Body of pancreas (tissue), 4 donors: ENCODE results near the gene GFRA4.

ENCODE experiments used
- POLR2A ChIP-seq, 3 donors: fragments of 450-650 bp; IDR thresholded peaks; one replicate each; pipeline ENCODE4 v1.6.1; 2016; ENCODE audit warnings: antibody characterized with exemption in 3 of 3, mild to moderate bottlenecking in 2 of 3
- TF ChIP-seq, protein P1 (sequence below), 7 experiments: fragments of 450-650 bp in 4 of 7; fragments of 200-600 bp in 3 of 7; sonication (generic) in 3 of 7; IDR thresholded peaks; one replicate each; pipeline ENCODE4 v1.5.1; 2016 to 2019; ENCODE audit warnings: antibody characterized with exemption in 7 of 7

DNA sequence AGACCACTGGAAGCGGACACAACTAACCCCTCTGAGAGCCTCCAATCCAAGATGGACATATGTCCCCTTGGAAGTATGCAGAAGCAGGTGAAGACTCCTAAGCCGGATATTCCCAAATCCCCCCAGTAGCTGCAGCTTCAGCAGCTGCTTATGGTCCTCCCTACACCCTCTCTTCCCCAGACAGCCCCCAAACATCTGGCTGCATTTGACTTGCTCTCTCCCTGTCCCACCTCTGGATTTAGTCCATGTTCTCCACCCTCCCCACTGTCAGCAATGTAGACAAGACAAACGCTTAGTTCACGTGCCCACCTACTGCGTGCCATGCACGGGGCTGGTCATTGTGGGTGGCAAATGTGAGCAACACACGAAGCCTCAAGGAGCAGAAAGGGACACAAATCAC is 23.2 kb upstream of the GFRA4 start:
- TF ChIP-seq, protein P1, sequence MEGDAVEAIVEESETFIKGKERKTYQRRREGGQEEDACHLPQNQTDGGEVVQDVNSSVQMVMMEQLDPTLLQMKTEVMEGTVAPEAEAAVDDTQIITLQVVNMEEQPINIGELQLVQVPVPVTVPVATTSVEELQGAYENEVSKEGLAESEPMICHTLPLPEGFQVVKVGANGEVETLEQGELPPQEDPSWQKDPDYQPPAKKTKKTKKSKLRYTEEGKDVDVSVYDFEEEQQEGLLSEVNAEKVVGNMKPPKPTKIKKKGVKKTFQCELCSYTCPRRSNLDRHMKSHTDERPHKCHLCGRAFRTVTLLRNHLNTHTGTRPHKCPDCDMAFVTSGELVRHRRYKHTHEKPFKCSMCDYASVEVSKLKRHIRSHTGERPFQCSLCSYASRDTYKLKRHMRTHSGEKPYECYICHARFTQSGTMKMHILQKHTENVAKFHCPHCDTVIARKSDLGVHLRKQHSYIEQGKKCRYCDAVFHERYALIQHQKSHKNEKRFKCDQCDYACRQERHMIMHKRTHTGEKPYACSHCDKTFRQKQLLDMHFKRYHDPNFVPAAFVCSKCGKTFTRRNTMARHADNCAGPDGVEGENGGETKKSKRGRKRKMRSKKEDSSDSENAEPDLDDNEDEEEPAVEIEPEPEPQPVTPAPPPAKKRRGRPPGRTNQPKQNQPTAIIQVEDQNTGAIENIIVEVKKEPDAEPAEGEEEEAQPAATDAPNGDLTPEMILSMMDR (IDR thresholded peaks at IDR 0.05), result no peak
- no peak for TF ChIP-seq POLR2A (IDR thresholded peaks at IDR 0.05)
